HG03196 (cell line): ENCODE data around the gene HGFAC.

ENCODE experiments used
- ATAC-seq: cut with Tn5 transposase; IDR thresholded peaks from one replicate; pipeline ENCODE4 v1.9.1; 2021; ENCODE audit not compliant: unreplicated experiment

The HGFAC gene

DNA sequence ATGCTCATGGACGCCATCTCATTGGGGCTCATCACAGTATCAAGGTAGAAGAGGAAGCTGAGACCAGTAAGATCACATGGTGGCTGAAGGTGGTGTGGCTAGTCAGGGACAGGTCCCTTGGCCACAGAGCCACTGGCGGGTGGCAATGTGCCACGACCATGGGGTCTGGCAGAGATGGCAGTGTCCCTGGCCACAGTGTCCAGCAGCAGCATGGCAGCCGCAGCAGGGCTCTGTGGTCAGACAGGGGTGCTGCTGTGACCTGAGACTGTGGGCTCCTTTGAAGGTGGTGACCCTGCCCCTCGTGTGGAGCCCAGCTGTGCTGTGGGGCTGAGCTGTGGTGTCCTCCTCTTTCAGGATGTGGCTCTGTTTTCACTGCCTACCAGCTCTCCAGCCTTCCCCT lies 19.2 kb downstream of the HGFAC start:
- ATAC-seq = no peak

GRCh38 chr4:3461515-3462291 lies 19.9 kb downstream of the HGFAC start:
- no peak for ATAC-seq

DNA sequence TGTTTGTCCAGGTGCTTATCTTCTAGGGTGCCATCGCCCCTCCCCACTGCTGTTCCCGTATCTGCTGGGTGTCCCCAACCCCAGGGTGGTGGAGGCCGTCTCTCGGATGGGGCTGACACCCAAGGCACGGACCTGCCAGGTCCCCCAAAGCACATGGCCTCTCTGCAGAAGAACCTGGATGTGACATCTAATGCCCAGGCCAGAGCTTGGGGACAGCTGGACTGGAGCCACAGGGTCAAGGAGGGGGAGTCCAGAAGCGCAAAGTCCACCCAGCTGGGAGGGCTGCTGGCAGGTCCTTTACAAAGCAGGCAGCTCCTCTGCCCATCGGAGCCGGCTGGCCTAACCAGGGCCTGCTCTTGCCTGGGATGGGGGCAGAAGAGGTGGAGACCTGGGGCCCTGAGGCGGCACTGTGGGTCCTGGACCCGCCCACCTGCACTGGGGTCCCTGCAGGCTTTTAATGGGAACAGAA lies 20.6 kb downstream of the HGFAC start:
- ATAC-seq = no peak

DNA sequence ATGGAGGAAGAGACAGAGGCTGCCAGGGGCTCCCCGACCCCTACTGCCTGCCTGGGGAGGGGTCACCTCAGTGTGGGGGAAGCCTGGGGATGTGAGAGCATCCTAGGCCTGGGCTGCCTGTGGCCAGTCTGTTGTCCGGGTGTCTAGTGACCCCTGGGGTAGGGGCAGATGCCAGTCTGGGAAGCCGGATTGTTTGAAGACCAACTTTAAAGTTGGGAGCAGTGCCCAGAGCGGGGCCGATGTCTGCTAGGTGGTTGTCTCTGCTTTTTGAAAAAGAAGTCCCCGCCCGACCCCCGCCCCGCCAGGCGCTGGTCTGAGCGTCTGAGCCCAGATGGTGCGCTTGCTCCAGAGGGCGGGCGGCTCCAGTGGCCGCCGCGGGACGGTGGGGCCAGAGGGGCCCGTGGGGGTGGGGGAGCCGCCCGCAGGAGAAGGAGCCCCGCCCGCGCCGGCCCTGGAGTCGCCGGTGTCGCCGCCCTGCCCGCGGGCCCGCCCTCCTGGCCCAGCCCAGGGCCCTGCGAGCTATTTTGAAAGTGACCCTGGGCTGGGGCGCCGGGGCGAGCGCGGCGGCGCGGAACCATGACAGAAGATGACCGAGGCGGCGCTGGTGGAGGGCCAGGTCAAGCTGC lies 21.1 kb downstream of the HGFAC start, which contains the start of gene DOK7:
Gene DOK7, plus strand, starts transcription at position 517 of the 626 bp plus-strand sequence. Its CDS starts 70 bp downstream, at position 587.
- no peak for ATAC-seq

DNA sequence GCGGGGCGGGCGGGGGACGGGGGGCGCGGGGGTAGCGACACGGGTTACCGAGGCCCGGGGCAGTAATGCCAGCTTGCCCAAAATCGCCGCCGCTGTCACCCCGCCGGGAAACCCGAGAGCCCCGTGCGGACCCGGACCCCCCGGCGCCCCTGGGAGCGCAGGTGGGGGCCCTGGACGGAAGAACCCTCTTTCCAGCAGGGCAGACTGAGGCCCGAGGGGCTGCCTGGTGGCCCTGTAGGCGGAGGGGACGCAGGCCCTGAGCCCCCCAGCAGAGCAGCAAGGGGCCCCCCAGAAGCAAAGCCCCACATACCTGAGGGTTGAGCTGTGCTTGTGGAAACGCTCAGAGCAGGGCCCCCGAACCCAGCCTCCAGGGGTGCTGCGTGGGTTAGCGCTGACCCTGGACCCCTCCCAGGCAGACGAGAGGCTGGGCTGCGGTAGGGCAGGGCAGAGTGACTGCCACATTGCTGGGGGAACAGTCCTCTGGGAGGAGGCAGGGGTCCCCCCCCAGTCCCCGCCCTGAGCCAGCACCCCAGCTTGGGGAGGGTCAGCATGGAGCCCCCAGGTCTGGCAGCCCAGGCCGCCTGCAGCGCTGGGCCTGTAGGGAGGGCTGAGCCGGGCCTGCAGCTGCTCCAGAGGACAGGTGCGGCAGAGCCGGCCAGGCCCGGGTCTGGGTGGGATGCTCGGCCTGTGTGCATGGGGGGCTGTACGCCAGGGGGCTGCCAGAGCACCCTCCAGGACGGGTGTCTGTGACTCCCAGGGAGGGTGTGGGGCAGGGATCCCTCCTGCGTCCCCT lies 22.0 kb downstream of the HGFAC start:
- ATAC-seq = no peak

DNA sequence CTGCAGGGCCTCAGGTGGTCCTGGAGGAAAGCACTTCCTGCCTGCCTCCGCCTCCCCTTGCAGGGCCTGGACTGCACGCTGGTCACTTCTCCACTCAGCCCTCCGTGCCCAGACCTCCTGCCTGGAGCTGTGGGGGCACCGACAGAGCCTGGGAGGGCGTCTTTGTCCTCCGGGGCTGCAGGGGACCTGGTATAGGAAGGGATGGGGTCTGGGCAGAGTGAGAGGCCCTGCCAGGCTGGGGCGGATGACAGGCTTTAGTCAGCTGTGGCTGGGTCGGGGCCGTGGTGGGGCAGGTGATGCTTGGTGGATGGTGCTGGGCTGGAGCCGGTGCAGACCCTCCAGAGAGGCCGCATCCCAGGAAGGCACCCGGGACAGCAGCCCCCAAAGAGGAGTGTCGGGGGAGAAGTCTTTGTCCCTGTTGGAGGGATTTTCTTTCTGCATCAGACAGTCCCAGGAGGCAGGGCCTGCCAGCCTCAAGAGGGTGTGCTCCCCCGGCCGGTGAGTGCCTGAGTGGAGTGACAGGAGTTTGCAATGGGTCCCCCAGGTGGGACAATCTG lies 22.7 kb downstream of the HGFAC start:
- ATAC-seq = no peak

GRCh38 chr4:3464911-3465697 lies 23.3 kb downstream of the HGFAC start:
- no peak for ATAC-seq

- no peak for ATAC-seq
These were observed 24.2 kb downstream of the HGFAC start for GRCh38 chr4:3465698-3466671.

DNA sequence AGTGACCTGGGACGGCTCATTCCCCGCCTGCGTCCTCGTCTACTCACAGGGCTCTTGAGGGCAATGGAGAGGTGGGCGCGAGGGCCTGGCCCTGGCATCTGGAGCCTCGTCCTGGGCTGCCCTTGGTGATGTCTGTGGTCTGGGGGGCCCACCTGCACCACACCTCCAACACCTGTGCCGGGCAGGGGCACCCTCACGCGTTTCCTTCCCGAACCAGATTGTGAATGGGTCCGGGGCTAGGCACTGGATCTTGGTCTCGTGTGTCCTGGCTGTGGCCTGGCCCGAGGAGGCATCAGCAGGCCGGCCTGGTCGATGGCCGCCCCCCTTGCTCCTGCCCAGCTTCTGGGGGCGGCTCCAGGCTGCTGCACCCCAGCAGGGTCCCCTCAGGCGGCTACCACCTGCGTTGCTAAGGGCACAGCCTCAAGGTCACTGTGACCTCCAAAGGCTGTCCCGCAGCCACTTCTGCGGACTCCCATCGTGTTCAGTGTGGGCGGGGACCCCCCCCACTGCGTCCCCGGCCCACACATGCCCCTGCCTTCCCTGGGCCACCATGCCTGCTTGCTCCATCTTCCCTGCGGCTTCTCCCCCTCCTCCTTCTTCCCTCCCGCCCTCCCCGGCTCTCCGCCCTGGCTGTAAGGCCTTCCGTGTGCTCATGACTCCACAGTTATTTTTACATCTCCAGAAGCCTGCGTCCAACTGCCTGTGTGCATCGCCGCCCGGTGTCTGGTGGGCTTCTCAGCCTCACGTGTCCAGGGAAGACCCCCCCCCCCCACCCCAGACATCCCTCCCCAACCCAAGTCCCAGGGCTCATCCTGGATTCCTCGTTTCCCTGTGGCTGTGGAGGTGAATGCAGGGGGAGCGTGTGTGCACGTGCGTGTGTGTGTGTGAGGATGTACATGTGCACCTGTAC lies 25.2 kb downstream of the HGFAC start:
- no peak for ATAC-seq

- ATAC-seq = no peak
These were observed 25.8 kb downstream of the HGFAC start for GRCh38 chr4:3467601-3468031.

DNA sequence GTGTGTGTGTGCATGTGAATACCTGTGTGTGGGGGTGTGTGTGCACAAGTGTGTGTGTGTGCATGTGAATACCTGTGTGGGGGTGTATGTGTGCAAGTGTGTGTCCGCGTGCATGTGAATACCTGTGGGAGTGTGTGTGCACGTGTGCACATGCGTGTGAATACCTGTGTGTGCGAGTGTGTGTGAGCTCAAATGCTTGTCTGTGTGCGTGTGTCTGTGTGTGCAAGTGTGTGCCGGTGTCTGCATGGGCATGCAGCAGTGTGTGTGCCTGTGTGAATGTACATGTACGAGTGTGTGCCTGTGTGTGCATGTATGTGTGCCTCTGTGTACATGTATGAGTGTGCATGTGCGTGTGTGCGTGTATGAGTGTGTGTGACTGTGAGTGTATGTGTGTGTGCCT lies 26.4 kb downstream of the HGFAC start:
- ATAC-seq = no peak

GRCh38 chr4:3468804-3469203 lies 27.0 kb downstream of the HGFAC start:
- ATAC-seq = no peak

DNA sequence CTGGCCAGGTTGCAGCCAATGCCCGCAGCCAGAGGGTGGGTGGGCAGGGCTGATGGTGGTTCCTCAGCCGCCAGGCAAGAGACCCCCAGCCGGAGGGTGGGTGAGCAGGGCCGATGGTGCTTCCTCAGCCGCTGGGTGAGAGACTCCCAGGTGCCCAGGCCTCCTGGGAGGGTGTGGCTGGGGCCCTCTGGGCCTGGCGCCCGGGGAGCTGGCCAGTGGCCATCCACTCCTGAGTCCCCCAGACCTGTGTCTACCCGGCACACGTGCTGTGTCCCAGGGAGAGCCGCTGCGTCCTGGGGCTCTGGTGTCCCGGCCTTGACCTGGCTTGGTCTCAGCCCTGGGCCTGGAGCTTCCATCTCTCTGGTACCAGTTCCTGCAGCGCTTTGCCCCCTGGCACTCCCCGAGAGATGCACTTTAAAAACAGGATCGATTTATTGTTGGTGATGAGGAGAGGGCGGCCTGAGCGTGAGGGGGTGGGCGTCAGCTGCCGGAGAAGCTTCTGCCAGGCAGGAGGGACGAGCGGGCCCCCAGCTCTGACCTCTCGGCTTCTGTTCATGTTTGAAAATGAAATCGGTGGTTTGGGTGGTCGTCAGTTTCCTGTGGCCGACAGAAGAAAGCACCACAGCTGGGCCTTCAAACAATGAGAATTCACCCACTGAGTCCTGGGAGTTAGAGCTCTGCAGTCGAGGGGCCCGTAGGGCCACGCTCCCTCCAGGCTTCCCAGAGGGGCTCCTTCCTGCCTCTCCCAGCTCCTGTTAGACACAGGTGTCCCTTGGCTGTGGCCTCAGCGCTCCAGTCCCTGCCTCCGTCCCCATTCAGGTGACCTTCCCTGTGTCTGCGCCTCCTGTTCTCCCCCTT lies 27.8 kb downstream of the HGFAC start:
- ATAC-seq = no peak

GRCh38 chr4:3470244-3471097 lies 28.7 kb downstream of the HGFAC start:
- no peak for ATAC-seq

- ATAC-seq = no peak
These were observed 29.5 kb downstream of the HGFAC start for GRCh38 chr4:3471098-3471760.

DNA sequence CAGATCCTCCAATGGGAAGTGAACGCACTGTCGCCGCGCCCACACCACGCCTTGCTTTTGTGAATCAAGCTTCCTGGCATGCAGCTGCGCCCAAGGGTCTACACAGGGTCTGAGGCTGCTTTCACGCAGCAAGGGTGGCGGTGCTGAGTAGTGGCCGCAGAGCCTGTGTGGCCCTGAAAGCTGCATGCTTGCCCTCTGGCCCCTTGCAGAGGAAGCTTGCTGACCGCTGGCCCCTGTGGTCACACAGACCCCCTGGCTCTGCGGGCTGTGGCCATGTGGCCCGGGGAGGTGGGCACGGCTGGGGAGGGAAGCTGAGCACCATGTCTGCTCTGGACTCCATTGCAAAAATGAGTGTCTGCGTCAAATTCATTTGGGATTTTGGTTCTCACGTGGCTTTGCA lies 30.1 kb downstream of the HGFAC start:
- ATAC-seq = no peak
